ENCODE results near the gene PBXIP1.
A peak's percentile ranks its signal among the peaks of the same experiment; 100 is the strongest.
"Not testable (repeated sequence)": the region's sequence is repeated elsewhere in the genome, so short reads cannot be mapped to it uniquely, and the experiment has no call there.

PBXIP1 gene, protein sequence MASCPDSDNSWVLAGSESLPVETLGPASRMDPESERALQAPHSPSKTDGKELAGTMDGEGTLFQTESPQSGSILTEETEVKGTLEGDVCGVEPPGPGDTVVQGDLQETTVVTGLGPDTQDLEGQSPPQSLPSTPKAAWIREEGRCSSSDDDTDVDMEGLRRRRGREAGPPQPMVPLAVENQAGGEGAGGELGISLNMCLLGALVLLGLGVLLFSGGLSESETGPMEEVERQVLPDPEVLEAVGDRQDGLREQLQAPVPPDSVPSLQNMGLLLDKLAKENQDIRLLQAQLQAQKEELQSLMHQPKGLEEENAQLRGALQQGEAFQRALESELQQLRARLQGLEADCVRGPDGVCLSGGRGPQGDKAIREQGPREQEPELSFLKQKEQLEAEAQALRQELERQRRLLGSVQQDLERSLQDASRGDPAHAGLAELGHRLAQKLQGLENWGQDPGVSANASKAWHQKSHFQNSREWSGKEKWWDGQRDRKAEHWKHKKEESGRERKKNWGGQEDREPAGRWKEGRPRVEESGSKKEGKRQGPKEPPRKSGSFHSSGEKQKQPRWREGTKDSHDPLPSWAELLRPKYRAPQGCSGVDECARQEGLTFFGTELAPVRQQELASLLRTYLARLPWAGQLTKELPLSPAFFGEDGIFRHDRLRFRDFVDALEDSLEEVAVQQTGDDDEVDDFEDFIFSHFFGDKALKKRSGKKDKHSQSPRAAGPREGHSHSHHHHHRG

DNA sequence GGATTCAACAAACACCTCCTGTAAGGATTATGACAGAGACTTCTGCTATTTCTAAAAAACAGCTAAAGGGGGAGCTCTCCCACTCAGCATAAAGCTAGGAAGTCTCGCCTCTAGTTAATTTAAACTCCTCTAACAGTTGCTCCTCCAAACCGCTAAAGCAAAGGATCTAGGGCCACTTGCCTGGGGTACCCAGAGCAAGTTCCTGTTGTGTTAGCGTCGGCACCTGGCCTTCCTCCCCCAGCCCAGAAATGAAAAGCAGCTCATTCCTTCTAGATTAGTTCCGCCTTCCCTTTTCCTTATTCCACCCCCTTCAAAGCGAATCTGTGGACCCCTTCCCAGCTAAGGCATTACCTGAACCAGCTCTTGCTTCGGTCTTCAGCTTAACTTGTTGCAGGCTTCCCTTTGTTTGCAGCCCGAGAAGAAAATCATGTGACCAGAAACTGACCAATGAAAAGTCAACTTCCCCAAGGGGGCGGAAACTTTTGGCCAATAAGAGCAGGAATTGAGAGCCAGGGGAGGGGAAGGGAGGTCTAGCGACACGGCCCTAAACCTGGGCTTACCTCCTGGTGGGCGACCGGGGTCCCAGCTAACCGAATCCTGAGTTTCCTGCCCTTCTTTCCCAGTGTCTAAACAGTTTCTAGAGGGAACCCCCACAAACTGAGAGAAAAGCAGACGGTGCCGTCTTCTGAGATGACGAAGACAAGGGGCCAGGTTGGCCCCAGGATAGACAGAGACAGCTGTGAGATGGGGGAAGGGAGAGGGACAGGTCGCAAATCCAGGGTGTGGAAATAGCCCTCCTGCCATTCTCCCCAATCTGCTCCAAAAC is at the start of gene PBXIP1:
Gene PBXIP1, minus strand, starts transcription at position 382 of the 826 bp plus-strand sequence. CDS start 2,378 bp downstream, outside the sequence.
- peak; percentile 54 to 79 for DNase-seq

DNA sequence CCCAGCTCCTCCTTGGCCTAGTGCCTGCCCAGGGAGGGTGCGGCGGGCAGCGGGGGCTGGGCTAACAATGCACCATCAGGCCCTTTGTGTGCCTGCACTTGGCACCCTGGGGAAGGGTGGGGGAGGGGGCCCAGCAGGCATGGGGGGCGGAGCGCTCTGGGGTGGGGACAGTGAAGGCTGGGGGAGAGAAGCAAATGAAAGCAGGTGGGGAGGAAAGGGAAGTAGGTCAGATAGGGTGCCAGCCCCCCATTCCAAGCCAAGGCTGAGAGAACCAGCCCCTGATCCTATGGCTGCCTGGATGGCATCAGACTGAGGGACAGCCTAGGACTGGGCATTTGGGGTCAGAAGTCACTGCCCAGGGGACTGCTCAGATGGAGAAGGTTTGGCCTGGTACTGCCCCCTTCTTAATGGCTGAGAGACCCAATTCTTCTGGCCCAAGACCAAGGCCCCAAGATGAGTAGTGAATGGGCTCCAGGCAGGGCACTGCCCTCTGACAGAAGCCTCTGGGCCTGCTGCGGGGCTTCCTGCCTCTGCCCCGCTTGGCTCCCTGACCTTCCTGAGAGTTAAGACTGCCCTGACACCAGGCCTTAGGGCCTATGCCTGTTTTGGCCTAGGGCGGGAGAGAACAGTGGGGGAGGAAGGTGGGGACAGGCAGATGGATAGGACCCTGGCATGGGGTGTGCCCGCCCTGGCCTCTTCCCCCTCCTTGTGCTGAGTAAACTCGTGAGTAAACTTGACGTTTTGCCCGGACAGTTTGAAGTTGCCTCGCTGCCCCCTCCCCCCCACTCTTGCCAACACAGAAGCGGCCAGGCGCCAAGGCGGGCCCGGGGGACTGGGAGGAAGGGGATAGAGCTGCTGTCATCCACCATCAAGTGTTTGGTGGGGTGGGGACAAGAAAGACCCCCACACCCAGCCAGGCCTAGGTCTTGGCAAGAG is 49.4 kb upstream of the PBXIP1 start:
- no peak for DNase-seq

DNA sequence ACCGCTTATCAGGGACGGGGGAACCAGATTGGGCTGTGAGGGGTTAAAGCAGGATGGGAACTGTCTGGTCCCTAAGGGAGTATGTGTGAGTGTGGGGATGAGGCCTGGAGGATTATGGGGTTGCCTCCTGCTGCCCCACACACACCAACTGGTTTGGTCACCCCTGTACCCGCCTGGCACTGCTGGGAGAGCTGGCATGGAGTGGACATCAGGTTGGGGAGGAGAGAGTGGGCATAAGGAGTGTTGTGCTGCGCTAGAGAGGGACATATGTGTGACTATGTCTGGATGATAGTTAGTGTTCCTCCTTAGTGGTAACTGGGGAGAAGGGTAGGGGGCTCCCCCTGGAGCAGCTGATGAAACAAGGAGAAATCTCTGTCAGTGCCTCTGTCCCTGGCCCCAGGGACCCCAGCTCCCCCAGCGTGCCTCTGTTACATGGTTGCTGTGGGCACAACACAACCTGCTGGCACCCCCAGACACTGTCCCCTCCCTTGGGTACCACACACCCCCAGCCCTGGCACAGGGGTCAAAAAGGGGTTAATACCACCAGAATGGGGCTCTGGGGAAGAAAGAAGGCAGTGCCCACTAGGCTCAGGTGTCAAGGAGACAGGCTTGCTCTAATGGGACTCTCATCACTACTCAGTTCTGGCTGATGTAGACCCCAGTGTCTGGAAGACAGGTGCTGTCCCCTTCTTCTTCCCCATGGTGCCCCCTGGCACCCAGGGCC is 48.6 kb upstream of the PBXIP1 start:
- no peak for DNase-seq

DNA sequence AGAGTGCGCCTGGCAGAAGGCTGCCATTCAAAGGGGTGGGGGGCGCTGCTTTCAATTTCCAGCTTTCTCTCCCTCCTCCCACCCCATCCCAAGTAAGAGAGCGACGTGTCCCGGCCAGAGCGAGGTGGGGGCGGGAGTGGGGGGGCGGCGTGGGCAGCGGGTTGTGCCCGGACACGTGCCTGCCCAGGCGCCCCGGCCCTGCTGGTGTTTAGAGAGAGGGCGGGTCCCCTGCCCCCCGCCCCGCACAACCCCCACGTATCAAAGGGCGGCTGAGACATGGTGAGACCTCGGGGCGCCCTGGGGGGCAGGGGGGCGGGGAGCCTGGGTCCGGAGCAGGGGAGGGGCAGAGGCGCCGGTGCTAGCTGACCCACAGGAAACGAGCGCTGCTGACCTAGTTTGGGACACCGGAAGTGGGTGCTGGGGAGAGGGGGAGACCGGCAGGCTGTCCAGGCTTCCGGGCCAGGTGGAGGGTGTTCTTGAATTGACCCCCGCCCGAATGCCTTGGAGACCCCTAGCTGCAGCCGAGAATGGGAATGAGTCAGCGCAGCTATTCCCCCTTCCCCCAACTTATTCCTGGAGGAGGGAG is 48.0 kb upstream of the PBXIP1 start:
- no peak for DNase-seq

DNA sequence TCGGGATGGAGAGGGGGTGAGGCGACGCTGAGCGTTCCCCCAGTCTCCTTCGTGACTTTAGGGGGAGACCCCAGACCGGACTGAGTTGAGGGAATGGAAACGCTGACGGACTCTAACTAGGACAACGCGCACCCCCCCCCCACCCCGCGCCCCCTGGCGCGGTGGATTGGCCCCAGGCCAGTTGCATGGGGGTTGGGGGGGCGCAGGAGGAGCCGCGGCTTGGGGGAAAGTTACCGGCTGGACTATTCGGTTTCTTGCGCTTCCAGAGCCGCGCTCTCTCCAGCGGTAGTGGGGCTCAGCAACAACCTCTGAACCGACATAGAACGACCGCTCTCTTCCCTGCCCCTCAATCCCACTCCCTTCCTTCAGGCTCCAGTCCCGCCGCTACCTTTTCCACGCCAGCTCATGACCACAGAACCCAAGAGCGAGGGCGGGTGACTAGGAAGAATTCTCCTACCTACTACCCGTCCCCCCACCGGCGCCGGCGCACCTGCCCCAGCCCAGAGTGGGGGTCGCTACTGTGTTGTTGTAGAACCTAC is 47.4 kb upstream of the PBXIP1 start:
- DNase-seq = no peak

DNA sequence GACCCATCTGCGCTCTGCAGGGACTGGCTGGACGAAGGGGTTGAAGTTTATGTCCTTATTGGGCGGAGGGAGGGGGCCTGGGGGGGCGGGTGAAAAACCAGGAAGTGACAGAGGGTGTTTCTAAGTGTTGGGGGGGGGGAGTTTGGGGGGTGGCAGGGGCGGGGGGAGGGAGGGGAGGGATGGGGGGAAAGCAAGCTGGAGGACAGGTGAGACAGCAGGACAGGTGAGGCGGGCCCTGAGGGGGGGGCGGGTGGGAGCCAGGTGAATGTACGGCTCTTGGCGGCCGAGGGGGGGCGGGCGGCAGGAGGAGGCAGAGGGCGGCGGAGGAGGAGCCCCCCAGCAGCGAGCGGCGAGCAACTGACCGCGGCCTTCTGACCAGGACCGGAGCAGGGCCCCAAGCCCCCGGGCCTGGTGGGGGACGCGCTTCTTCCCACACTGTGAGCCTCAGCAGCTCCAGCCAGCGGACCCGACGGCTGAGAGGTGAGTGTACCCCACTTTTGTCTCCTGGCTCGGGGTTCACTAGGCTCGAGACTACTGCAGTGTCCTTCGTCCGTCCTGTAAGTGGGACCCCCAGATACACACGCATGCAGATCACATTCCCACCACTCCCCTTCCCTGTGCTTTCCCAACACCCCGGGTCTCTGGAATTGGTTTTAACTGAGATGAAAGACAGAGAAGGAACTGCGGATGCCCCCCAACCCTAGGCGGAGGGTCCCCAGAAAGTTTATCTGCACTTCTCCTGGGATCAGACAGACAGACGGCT is 46.7 kb upstream of the PBXIP1 start, which contains the start of gene ZBTB7B:
Gene ZBTB7B, plus strand, starts transcription at position 339 of the 763 bp plus-strand sequence. CDS start 11,859 bp downstream, outside the sequence.
- DNase-seq = no peak

DNA sequence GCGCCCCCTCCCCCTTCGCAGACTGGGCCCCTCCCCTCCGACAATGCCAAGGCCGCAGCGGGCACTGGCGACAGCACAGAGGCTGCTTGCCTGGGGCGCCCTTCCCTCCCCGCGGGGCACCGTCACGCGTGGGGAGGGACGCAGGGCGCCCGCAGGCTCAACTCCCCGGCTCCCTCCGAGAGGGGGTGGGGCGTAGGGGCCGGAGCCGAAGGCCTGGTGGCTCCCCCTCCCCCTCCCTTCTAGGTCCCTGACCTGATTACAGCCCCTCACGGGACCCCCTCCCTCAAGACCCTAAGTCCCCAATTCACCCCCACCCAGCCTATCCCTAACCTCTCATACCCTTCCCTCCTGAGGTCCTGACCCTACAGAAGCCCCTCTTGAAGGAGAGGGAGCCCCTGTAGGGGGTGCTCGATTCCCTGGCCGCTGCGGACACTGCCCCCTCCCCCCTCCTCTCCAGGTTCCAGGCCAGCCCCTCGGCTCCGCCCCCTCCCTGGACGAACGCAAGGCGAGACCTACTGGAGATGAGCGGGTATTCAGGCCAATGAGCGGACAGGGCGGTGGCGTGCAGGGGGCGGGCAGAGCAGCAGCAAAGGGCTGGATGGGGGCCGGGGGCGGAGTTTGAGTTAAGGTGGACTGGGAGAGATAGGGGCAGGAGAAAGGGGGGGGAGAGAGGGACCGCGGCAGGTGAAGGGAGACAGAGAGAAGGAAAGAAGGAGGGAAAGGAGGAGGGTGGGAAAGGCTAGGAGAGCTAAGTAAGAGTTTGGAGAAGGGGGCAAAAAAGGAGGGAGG is 46.0 kb upstream of the PBXIP1 start:
- DNase-seq = peak; percentile 97 to 98

DNA sequence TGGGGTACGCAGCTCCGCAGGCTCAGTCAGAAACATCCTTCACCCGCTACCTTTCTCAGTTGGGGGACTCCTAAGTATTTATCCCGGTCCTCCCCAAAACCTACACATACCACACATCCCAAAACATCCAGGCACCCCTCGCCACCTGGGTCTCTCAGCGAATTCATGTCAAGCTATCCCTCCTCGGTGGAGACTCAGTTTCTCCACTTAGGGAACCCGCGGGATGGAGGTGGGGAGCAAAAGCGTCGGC is 45.5 kb upstream of the PBXIP1 start:
- DNase-seq = no peak

DNA sequence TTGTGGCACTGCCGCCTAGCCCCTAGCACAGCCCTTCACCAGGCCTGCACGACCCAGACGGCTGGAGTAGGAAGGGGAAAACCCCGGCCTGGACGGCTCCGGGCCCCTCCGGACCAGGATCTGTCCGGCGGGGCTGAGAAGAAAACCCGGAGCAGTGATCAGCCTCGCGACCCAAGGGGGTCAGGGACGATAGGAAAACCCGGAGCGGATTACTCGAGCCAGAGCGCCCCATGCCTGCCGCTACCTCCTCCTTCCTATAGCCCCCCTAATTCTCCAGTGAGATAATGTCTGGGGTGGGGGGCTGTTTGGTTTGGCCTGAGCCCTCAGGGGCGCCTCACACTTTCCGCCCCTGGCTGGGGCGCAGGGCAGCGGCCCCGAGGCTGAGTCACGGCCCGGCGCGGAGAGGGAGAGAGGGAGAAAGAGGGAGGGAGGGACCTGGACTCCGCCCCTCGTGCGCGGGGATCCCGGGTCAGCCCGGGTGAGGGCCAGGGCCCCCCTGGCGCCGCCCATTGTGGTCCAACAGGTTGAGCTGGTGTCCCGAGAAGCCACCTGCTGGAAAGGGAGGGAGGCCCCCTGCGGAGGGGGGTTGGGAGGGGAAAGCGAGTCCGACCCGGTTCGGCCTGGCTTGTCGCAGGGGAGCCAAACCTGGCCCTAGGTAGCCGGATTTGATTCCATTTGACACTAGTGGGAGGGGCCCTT is 45.0 kb upstream of the PBXIP1 start:
- peak; percentile 71 to 79 for DNase-seq

DNA sequence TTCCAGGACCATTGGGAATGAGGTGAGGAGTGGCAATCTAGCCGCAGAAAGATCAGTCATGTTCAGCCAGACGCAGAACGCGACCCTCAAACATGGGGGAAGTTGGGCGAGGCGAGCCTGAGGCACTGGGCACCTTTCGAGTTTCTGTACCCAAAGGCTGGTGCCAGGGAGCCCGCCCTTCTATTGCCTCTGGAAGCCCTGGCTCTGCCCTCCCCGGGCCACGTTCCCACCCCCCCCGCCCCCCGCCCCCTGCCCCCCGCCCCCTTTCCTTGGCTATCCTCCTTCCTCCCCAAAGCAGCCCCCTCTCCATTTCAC is 44.5 kb upstream of the PBXIP1 start:
- no peak for DNase-seq

DNA sequence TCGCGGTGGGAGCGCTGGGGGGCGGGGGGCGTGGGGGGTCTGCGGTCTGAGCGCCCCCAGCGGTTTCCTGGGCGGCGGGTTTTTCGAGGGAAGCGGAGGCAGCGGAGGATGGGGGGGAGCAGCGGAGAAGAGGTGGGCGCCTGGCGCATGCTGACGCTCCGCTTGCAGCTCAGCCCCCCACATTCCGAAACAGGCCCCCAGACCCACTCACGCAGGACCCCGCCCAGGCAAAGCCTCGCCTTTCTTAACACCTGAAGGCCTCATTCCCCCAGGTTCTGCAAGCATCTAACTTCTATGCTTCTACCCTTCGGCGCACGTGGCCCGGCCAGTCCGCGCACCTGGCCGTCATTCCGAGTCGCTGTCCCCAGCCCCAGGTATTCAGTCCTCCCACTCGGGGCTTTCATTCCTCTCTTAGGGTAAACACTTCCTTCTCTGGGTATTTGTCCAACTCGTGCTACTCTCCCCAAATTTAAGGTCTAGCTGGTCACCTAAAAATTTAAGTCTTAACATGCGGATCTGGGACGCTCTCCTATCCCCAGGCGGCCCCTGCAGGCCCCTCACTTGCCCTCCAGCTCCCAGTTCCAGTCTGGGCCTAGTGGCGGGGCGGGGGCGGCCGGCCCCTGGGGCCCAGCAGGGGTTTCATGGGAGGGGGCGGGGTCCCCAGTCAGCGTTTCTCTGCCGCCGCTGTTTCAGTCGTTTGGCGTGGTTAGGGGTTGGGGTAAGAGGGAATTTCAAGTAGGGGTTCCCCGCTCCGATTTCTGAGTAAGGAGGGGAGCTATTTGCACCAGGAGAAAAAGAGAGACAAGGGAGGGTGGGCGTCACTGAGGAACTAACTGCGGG is 43.9 kb upstream of the PBXIP1 start:
- peak; percentile 53 to 66 for DNase-seq

DNA sequence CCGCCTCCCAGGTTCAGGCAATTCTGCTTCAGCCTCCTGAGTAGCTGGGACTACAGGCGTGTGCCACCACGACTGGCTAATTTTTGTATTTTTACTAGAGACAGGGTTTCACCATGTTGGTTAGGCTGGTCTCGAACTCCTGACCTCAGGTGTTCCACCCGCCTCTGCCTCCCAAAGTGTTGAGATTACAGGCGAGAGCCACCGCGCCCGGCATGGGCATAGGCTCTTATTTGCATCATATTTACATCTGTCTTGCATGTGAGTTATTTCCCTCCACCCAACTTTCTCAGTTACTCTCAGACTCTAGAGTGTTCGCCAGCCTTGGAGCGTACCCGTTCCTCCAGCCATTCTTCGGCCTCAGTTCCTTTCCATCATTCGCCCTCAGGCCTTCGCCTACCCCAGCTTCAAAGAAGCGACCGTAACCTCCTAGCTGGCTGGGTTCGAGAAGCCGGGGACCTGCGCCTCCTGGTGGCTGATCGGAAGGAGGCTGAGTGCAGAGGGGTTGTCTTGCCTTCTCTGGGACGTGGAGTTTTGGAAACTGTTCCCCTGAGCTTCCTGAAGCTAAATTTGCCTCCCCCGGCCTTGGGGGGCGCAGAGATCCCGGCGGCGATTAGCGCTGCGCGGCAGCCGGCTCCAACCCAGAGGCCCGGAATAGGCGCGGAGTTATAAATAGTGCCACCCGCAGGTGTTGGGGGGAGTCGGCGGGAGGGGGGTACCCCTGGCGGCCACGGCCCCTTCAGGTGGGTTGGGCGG is 43.1 kb upstream of the PBXIP1 start:
- DNase-seq = peak; percentile 68 to 71

DNA sequence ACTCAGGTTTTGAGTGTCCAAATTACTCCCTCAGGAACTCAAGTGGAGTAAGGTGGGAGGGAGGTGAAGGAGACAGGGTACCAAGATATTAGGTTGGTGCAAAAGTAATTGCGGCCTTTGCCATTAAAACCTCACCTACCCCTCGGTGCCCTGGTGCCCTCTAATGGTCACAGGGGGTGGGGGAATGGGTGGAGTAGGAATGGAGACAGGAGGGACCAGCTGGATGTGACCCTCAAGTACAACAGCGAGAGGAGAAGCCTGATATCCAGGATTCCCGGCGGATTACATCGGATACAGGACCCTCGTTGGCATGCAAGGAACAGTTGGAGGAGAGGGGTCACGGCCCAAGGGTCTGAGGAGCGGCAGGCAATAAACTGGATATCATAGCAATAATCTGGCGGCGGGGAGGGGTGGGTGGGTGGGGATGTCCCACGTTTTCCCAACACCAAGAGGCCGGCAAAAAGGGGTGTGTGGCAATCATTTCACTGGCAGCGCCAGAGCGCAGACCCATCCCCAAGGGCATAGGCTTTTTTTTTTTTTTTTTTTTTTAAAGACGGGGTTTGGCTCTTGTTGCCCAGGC is 42.4 kb upstream of the PBXIP1 start:
- no peak for DNase-seq

DNA sequence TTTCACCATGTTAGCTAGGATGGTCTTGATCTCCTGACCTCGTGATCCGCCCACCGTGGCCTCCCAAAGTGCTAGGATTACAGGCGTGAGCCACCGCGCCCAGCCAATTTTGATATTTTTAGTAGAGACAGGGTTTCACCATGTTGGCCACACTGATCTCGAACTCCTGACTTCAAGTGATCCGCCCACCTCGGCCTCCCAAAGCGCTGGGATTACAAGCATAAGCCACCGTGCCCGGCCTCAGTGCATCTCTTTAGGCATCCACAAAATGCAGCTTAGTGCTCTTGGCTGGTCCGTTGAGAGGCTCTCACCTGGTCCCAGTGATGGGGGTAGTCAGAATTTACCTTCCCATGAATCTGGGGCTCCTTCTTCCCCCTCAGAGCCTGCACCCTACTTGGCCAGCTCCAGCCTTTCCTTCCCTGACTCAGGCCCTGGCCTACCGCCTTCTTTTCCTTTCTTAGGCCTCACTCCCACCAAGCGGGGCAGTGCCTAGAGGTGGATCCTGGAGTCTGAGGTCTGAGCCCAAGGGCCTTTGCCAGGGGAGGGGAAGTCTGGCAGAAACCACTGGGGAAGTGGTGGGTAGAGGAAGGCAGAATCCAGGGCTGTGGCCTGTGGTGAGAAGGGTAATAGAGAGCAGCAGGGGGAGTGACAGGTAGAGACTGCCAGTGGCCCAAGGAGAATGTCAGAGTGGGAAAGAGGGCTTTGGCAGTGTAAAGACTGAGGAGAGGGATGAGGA is 41.2 kb upstream of the PBXIP1 start:
- no peak for DNase-seq

DNA sequence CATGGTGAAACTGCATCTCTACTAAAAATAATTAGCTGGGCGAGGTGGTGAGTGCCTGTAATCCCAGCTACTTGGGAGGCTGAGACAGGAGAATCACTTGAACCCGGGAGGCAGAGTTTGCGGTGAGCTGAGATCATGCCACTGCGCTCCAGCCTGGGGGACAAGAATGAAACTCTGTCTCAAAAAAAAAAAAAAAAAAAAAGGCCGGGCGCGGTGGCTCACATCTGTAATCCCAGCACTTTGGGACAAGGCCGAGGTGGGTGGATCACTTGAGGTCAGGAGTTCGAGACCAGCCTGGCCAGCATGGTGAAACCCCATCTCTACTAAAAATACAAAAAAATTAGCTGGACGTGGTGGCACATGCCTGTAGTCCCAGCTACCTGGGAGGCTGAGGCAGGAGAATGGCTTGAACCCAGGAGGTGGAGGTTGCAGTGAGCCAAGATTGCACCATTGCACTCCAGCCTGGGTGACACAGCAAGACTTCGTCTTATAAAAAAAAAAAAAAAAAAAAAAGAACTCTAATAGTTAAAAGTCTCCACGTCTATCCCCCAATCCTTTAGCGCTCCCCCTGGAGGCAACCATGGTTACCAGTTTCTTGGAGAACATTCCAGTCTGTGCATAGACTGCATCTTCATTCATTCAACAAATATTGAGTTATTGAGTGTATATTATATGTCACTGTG is 39.5 kb upstream of the PBXIP1 start:
- not testable (repeated sequence) for DNase-seq
